HepG2 (cell line): ENCODE results near the gene MLX. TPM values are rescaled to one million over a fixed set of nuclear protein-coding genes. Genes with fewer than 3 reads are reported as not detected.

ENCODE experiments used
- CHD4 ChIP-seq: fragments of 200-600 bp; sonication (generic); IDR thresholded peaks from 2 replicates; pipeline ENCODE4 v1.7.0; 2017; ENCODE audit warnings: mild to moderate bottlenecking, low read length, borderline replicate concordance
- MIER3 ChIP-seq: IDR thresholded peaks from 2 replicates; pipeline ENCODE4 v1.6.1; 2016; ENCODE audit warnings: missing compliant biosample characterization, borderline replicate concordance
- NAIF1 ChIP-seq: sonication (generic); formaldehyde crosslinking; IDR thresholded peaks from 2 replicates; pipeline ENCODE4 v1.5.0; 2020; ENCODE audit warnings: mild to moderate bottlenecking, missing genetic modification reagents, borderline replicate concordance
- NCOR1 ChIP-seq: fragments of 200-600 bp; sonication (generic); IDR thresholded peaks from 2 replicates; pipeline ENCODE4 v1.7.0; 2017; ENCODE audit warnings: antibody characterized with exemption, low read length, borderline replicate concordance
- RAD21 ChIP-seq: fragments of 450-650 bp; formaldehyde crosslinking; IDR thresholded peaks from 2 replicates; pipeline ENCODE4 v1.5.0; 2020; ENCODE audit warnings: mild to moderate bottlenecking
- RFXAP ChIP-seq: sonication (generic); formaldehyde crosslinking; IDR thresholded peaks from 2 replicates; pipeline ENCODE4 v1.4.0; 2020; ENCODE audit warnings: missing genetic modification reagents, borderline replicate concordance
- STAG1 ChIP-seq: sonication (generic); formaldehyde crosslinking; IDR thresholded peaks from 2 replicates; pipeline ENCODE4 v1.4.0; 2020; ENCODE audit warnings: missing genetic modification reagents
- ZBTB7B ChIP-seq: sonication (generic); formaldehyde crosslinking; IDR thresholded peaks from 2 replicates; pipeline ENCODE4 v1.4.0; 2020; ENCODE audit warnings: missing genetic modification reagents
- ZNF253 ChIP-seq: sonication (generic); formaldehyde crosslinking; IDR thresholded peaks from 2 replicates; pipeline ENCODE4 v1.8.0; 2022; ENCODE audit warnings: mild to moderate bottlenecking, missing genetic modification reagents, borderline replicate concordance
- ZNF3 ChIP-seq: IDR thresholded peaks from 2 replicates; pipeline ENCODE4 v1.7.0; 2017; ENCODE audit warnings: inconsistent platforms
- ZNF329 ChIP-seq: sonication (generic); formaldehyde crosslinking; IDR thresholded peaks from 2 replicates; pipeline ENCODE4 v1.9.0; 2021; ENCODE audit warnings: low read depth, mild to moderate bottlenecking, missing genetic modification reagents
- ZNF33A ChIP-seq: sonication (generic); formaldehyde crosslinking; IDR thresholded peaks from 2 replicates; pipeline ENCODE4 v1.5.1; 2020; ENCODE audit warnings: missing genetic modification reagents, mild to moderate bottlenecking, moderate library complexity, borderline replicate concordance
- ZNF431 ChIP-seq: sonication (generic); formaldehyde crosslinking; IDR thresholded peaks from 2 replicates; pipeline ENCODE4 v1.9.0; 2022; ENCODE audit warnings: missing genetic modification reagents, low read depth, mild to moderate bottlenecking, borderline replicate concordance
- ZNF614 ChIP-seq: IDR thresholded peaks from 2 replicates; pipeline ENCODE4 v1.6.1; 2018; ENCODE audit warnings: missing biosample characterization, missing genetic modification reagents, inconsistent platforms, borderline replicate concordance
- ZNF619 ChIP-seq: sonication (generic); formaldehyde crosslinking; IDR thresholded peaks from 2 replicates; pipeline ENCODE4 v1.4.0; 2020; ENCODE audit warnings: mild to moderate bottlenecking, missing genetic modification reagents
- ZNF652 ChIP-seq: IDR thresholded peaks from 2 replicates; pipeline ENCODE4 v1.6.1; 2016; ENCODE audit warnings: low read depth, borderline replicate concordance
- ZNF678 ChIP-seq: sonication (generic); formaldehyde crosslinking; IDR thresholded peaks from 2 replicates; pipeline ENCODE4 v1.4.0; 2020; ENCODE audit warnings: mild to moderate bottlenecking, missing genetic modification reagents
- ZNF790 ChIP-seq: sonication (generic); formaldehyde crosslinking; IDR thresholded peaks from 2 replicates; pipeline ENCODE4 v1.8.0; 2022; ENCODE audit warnings: missing genetic modification reagents, mild to moderate bottlenecking, borderline replicate concordance
- ZNF839 ChIP-seq: sonication (generic); formaldehyde crosslinking; IDR thresholded peaks from 2 replicates; pipeline ENCODE4 v1.4.0; 2020; ENCODE audit warnings: missing genetic modification reagents, mild to moderate bottlenecking, borderline replicate concordance
- polyA plus RNA-seq, 8 experiments: library from polyadenylated mRNA; depleted of rRNA in 3 of 8; stranded (reverse) in 7 of 8; unstranded in 1 of 8; fragments of >200 nt; fragmentation: Illumina TruSeq in 4 of 8; extraction: Trizol in 4 of 8; gene quantifications; 2 replicates each; pipeline versions ENCODE4 v1.2.1 to v1.2.3, GENCODE V29; 2011 to 2016; ENCODE audit warnings: low read depth in 4 of 8, missing spikeins in 1 of 8, mixed read lengths in 1 of 8; ENCODE audit not compliant: insufficient read depth in 1 of 8
- total RNA-seq, 5 experiments: library from RNA; depleted of rRNA; stranded (reverse); fragments of >200 nt; fragmentation: Illumina TruSeq; extraction: Trizol; gene quantifications; 2 replicates each; pipeline ENCODE4 v1.2.3, GENCODE V29; 2016; ENCODE audit warnings: low read depth in 1 of 5
- TF ChIP-seq, protein P1 (sequence below): sonication (generic); formaldehyde crosslinking; conservative IDR thresholded peaks from 2 replicates; pipeline ENCODE4 v1.5.0; 2020; ENCODE audit warnings: missing genetic modification reagents
- TF ChIP-seq, protein P2 (sequence below): sonication (generic); formaldehyde crosslinking; IDR thresholded peaks from 2 replicates; pipeline ENCODE4 v1.5.0; 2020; ENCODE audit warnings: mild to moderate bottlenecking, missing genetic modification reagents, borderline replicate concordance

The MLX gene
- total and polyA plus RNA-seq, 2 of the 13 experiments (the other 11 are each of a cell fraction or from before 2014, with no cell fraction given), result 38.9 to 74.4 TPM

DNA sequence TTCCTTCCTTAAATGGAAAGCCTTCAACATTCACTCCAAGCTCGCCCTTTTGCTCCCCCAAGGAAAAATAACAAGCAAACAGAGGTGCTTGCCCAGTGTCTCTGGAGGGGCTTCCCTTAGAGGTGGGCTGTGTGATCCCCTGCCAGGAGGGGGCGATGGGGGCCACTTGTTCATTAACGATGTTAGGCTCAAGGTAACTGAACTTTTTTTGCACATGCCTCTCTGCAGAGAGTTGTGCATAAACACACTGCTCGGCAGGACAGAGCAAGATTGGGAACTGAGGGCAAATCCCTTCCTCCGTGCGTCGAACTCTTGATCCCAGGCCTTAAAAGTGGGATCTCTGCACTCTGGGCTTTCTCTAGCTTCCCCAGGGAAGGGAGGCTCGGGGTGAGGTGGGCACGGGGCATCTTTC, 46.4 kb upstream of the MLX start (continued):
- TF ChIP-seq ZNF619 (CRISPR knock-in tag), result no peak
- TF ChIP-seq, protein P1, sequence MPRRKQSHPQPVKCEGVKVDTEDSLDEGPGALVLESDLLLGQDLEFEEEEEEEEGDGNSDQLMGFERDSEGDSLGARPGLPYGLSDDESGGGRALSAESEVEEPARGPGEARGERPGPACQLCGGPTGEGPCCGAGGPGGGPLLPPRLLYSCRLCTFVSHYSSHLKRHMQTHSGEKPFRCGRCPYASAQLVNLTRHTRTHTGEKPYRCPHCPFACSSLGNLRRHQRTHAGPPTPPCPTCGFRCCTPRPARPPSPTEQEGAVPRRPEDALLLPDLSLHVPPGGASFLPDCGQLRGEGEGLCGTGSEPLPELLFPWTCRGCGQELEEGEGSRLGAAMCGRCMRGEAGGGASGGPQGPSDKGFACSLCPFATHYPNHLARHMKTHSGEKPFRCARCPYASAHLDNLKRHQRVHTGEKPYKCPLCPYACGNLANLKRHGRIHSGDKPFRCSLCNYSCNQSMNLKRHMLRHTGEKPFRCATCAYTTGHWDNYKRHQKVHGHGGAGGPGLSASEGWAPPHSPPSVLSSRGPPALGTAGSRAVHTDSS (CRISPR knock-in tag), result no peak
- no peak for TF ChIP-seq NCOR1
- TF ChIP-seq ZNF3 (CRISPR knock-in tag), result no peak
- no peak for TF ChIP-seq ZNF253 (CRISPR knock-in tag)
- no peak for TF ChIP-seq MIER3 (CRISPR knock-in tag)
- TF ChIP-seq CHD4, result no peak
- TF ChIP-seq STAG1 (CRISPR knock-in tag), result peak; percentile 61
- peak; percentile 74; the same call in 1 of the 2 replicates for TF ChIP-seq ZBTB7B (CRISPR knock-in tag)
- no peak for TF ChIP-seq NAIF1 (CRISPR knock-in tag)
- TF ChIP-seq ZNF33A (CRISPR knock-in tag), result no peak
- no peak for TF ChIP-seq ZNF678 (CRISPR knock-in tag)
- TF ChIP-seq ZNF329 (CRISPR knock-in tag), result no peak
- TF ChIP-seq ZNF614 (CRISPR knock-in tag), result 0 out of 2 replicates have a peak, but pooled peaks have one; percentile 7
- 0 out of 2 replicates have a peak, but pooled peaks have one; percentile 27 for TF ChIP-seq RFXAP (CRISPR knock-in tag)
- TF ChIP-seq, protein P2, sequence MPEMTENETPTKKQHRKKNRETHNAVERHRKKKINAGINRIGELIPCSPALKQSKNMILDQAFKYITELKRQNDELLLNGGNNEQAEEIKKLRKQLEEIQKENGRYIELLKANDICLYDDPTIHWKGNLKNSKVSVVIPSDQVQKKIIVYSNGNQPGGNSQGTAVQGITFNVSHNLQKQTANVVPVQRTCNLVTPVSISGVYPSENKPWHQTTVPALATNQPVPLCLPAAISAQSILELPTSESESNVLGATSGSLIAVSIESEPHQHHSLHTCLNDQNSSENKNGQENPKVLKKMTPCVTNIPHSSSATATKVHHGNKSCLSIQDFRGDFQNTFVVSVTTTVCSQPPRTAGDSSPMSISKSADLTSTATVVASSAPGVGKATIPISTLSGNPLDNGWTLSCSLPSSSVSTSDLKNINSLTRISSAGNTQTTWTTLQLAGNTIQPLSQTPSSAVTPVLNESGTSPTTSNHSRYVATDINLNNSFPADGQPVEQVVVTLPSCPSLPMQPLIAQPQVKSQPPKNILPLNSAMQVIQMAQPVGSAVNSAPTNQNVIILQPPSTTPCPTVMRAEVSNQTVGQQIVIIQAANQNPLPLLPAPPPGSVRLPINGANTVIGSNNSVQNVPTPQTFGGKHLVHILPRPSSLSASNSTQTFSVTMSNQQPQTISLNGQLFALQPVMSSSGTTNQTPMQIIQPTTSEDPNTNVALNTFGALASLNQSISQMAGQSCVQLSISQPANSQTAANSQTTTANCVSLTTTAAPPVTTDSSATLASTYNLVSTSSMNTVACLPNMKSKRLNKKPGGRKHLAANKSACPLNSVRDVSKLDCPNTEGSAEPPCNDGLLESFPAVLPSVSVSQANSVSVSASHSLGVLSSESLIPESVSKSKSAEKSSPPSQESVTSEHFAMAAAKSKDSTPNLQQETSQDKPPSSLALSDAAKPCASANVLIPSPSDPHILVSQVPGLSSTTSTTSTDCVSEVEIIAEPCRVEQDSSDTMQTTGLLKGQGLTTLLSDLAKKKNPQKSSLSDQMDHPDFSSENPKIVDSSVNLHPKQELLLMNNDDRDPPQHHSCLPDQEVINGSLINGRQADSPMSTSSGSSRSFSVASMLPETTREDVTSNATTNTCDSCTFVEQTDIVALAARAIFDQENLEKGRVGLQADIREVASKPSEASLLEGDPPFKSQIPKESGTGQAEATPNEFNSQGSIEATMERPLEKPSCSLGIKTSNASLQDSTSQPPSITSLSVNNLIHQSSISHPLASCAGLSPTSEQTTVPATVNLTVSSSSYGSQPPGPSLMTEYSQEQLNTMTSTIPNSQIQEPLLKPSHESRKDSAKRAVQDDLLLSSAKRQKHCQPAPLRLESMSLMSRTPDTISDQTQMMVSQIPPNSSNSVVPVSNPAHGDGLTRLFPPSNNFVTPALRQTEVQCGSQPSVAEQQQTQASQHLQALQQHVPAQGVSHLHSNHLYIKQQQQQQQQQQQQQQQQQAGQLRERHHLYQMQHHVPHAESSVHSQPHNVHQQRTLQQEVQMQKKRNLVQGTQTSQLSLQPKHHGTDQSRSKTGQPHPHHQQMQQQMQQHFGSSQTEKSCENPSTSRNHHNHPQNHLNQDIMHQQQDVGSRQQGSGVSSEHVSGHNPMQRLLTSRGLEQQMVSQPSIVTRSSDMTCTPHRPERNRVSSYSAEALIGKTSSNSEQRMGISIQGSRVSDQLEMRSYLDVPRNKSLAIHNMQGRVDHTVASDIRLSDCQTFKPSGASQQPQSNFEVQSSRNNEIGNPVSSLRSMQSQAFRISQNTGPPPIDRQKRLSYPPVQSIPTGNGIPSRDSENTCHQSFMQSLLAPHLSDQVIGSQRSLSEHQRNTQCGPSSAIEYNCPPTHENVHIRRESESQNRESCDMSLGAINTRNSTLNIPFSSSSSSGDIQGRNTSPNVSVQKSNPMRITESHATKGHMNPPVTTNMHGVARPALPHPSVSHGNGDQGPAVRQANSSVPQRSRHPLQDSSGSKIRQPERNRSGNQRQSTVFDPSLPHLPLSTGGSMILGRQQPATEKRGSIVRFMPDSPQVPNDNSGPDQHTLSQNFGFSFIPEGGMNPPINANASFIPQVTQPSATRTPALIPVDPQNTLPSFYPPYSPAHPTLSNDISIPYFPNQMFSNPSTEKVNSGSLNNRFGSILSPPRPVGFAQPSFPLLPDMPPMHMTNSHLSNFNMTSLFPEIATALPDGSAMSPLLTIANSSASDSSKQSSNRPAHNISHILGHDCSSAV (CRISPR knock-in tag), result no peak
- no peak for TF ChIP-seq ZNF839 (CRISPR knock-in tag)
- 0 out of 2 replicates have a peak, but pooled peaks have one; percentile 15 for TF ChIP-seq ZNF790
- TF ChIP-seq ZNF652 (CRISPR knock-in tag), result no peak
- no peak for TF ChIP-seq ZNF431 (CRISPR knock-in tag)
- TF ChIP-seq RAD21 (CRISPR knock-in tag), result 0 out of 2 replicates have a peak, but pooled peaks have one; percentile 32
